Neural cell (in vitro differentiated cells): ENCODE measurements around the gene P2RX1.

Source experiments
- EP300 ChIP-seq: fragments of 450-650 bp; conservative IDR thresholded peaks from 2 replicates; pipeline ENCODE4 v1.6.1; 2014; ENCODE audit warnings: antibody characterized with exemption, mild to moderate bottlenecking, moderate library complexity; ENCODE audit not compliant: poor library complexity, severe bottlenecking
- EZH2 ChIP-seq: fragments of 200-600, 300-800 bp; shearing (Covaris generic), sonication (generic); IDR thresholded peaks from 2 replicates; pipeline ENCODE4 v1.6.1; 2014; ENCODE audit warnings: antibody characterized with exemption, low read length, borderline replicate concordance, mild to moderate bottlenecking; ENCODE audit not compliant: insufficient read depth, poor library complexity, severe bottlenecking
- MXI1 ChIP-seq: fragments of 450-650 bp; conservative IDR thresholded peaks from 2 replicates; pipeline ENCODE4 v1.6.1; 2014; ENCODE audit warnings: antibody characterized with exemption, mild to moderate bottlenecking; ENCODE audit not compliant: poor library complexity, severe bottlenecking
- POLR2AphosphoS5 ChIP-seq: IDR thresholded peaks from 2 replicates; pipeline ENCODE4 v1.6.1; 2012
- RAD21 ChIP-seq: fragments of 450-650 bp; conservative IDR thresholded peaks from 2 replicates; pipeline ENCODE4 v1.6.1; 2014; ENCODE audit warnings: antibody characterized with exemption, mild to moderate bottlenecking, moderate library complexity
- SMC3 ChIP-seq: fragments of 450-650 bp; conservative IDR thresholded peaks from 2 replicates; pipeline ENCODE4 v1.6.1; 2014; ENCODE audit warnings: antibody characterized with exemption, mild to moderate bottlenecking, moderate library complexity; ENCODE audit not compliant: poor library complexity
- TAF1 ChIP-seq: IDR thresholded peaks from 2 replicates; pipeline ENCODE4 v1.6.1; 2012; ENCODE audit warnings: low read depth
- TF ChIP-seq, protein P1 (sequence below): fragments of 450-650 bp; IDR thresholded peaks from 2 replicates; pipeline ENCODE4 v1.5.1; 2014; ENCODE audit warnings: antibody characterized with exemption, mild to moderate bottlenecking, moderate library complexity; ENCODE audit not compliant: poor library complexity, severe bottlenecking

DNA sequence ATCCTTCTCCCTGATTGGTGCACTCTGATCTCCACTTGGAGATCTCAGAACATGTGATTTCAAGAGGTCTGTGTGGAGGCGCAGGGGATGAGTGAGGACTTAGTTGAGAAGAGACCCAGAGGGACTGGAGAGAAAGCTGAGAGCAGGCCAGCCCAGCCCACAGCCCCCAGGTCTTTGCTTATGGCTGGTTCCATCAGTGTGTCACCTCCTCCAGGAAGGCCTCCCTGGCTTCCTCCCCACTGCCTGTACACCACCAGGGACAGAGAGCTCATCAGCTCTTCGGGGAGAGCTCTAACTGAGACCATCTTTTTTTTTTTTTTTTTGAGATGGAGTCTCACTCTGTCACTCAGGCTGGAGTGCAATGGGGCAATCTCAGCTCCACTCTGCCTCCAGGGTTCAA, 3.4 kb downstream of the P2RX1 start:
- TF ChIP-seq, protein P1, sequence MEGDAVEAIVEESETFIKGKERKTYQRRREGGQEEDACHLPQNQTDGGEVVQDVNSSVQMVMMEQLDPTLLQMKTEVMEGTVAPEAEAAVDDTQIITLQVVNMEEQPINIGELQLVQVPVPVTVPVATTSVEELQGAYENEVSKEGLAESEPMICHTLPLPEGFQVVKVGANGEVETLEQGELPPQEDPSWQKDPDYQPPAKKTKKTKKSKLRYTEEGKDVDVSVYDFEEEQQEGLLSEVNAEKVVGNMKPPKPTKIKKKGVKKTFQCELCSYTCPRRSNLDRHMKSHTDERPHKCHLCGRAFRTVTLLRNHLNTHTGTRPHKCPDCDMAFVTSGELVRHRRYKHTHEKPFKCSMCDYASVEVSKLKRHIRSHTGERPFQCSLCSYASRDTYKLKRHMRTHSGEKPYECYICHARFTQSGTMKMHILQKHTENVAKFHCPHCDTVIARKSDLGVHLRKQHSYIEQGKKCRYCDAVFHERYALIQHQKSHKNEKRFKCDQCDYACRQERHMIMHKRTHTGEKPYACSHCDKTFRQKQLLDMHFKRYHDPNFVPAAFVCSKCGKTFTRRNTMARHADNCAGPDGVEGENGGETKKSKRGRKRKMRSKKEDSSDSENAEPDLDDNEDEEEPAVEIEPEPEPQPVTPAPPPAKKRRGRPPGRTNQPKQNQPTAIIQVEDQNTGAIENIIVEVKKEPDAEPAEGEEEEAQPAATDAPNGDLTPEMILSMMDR = no peak
- TF ChIP-seq EP300 (no peak), RAD21 (no peak), EZH2 (no peak), SMC3 (no peak), POLR2AphosphoS5 (no peak), TAF1 (no peak), MXI1 (no peak)
